AG04449 (cell line): ENCODE measurements around the gene BCL11A.

Source experiments
- CTCF ChIA-PET: fragments of 350-600 bp; formaldehyde crosslinking; extraction: SDS; loops from one replicate; lab custom pipeline; 2021; ENCODE audit warnings: antibody characterized with exemption; lab: Yijun Ruan, JAX
- POLR2A ChIA-PET: fragments of 400-600, 350-600 bp; formaldehyde crosslinking; extraction: SDS; loops from one replicate; lab custom pipeline; 2020; ENCODE audit warnings: antibody characterized with exemption, inconsistent platforms; lab: Yijun Ruan, JAX
- DNase-seq: peaks from one replicate; pipeline ENCODE4 v3.0.0-alpha.2; 2010; ENCODE audit warnings: low read depth, low spot score
- H3K4me3 ChIP-seq: 2 replicates; pipeline ENCODE4 v1.5.1; 2011; ENCODE audit warnings: low read depth, mild to moderate bottlenecking, control low read depth, low read length
- CTCF ChIP-seq: IDR thresholded peaks from one replicate; pipeline ENCODE4 v1.5.1; 2011; ENCODE audit warnings: mild to moderate bottlenecking, moderate library complexity, low read length, control low read depth, inconsistent platforms; ENCODE audit not compliant: insufficient read depth; ENCODE audit errors: missing control alignments

Gene BCL11A

DNA sequence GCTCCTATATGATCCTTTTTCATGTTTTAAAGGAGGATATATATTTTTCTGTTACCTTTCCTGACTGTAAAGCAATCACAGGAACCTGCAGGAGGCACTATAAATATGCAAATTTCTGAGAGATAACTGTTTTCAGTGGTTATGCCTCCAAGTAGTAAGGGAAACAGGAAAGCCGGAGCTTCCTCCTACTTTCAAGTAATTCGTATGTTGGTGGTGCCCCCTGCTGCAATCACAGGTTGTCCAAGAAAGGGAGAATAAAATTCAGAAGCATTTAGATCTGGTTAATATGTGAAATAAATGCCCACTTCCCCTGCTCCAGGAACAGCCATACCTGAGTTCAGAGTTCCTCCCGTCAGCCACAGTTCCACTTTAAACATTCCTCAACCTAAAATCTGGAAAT is 12.0 kb upstream of the BCL11A start:
- ChIA-PET POLR2A (interaction anchor here (0.5 kb wide), 1 partner anchor 814 kb away, joined by 4 read pairs; no protein-coding TSS in a partner anchor), CTCF (interaction anchor here (1.0 to 17.0 kb wide), 7 partner anchors 8 to 1540 kb away, joined by 3 to 230 read pairs (median 4); no protein-coding TSS in a partner anchor)
- H3K4me3 ChIP-seq = no peak overlapping the region
- no peak for DNase-seq
- TF ChIP-seq CTCF = peak; percentile 10

GRCh38 chr2:60560734-60561644 is 7.5 kb upstream of the BCL11A start:
- CTCF ChIA-PET = interaction anchor here (0.6 to 17.0 kb wide), 17 partner anchors 10 to 1536 kb away, joined by 3 to 230 read pairs (median 3); no protein-coding TSS in a partner anchor
- POLR2A ChIA-PET = no interaction called here
- peak; percentile 53 for TF ChIP-seq CTCF
- H3K4me3 ChIP-seq = no peak overlapping the region
- no peak for DNase-seq

DNA sequence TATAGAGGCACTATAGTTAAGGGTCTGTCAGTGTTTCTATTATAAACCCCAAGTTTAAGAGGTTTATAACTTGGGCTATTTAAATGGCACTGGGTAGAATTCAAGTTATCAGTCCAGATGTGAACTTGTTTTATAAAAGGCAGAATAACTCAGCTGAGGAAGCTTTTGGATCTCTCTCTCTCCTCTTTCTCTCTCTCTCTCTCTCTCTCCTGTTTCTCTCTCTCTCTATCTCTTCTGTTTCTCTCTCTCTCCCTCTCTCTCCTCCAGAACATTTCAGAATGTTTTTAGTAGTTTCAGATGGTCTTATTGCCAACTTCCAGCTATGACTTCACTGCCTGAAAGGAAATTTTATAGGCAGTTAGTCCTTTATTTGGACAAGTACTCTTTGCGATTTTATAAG is 6.4 kb upstream of the BCL11A start:
- no peak for TF ChIP-seq CTCF
- CTCF ChIA-PET = interaction anchor here (0.6 to 17.0 kb wide), 8 partner anchors 11 to 1535 kb away, joined by 3 to 230 read pairs (median 6); no protein-coding TSS in a partner anchor
- H3K4me3 ChIP-seq = no peak overlapping the region
- DNase-seq = no peak
- POLR2A ChIA-PET = no interaction called here

DNA sequence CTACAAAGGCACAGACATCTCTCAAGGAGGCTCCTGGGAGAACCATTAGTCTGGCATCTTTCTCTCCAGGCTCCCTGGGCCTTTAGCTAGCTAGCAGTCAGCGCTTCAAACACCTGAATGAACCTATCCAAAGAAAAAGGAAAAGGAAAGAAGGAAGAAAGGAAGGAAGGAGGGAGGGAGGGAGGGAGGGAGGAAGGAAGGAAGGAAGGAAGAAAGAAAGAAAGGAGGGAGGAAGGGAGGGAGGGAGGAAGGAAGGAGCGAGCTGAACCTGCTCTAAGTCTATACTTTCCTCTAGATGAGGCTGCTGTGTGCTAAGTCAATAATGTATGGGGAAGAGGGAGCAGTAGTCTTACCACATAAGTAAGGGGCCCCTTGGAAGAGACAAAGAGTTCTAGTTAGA is 5.1 kb upstream of the BCL11A start:
- ChIA-PET POLR2A (no interaction called here), CTCF (interaction anchor here (0.9 to 17.0 kb wide), 3 partner anchors 12 to 774 kb away, joined by 3 to 230 read pairs (median 30); no protein-coding TSS in a partner anchor)
- no peak for TF ChIP-seq CTCF
- no peak for DNase-seq
- no peak overlapping the region for H3K4me3 ChIP-seq

- CTCF ChIA-PET = interaction anchor here (1.3 to 17.0 kb wide), 3 partner anchors 9 to 23 kb away, joined by 3 to 230 read pairs (median 3); no protein-coding TSS in a partner anchor
- no peak for TF ChIP-seq CTCF
- no peak for DNase-seq
- POLR2A ChIA-PET = no interaction called here
- no peak overlapping the region for H3K4me3 ChIP-seq
Observed at GRCh38 chr2:60557486-60557864, 4.0 kb upstream of the BCL11A start.
